ENCODE measurements around the gene KCNA10.

DNA sequence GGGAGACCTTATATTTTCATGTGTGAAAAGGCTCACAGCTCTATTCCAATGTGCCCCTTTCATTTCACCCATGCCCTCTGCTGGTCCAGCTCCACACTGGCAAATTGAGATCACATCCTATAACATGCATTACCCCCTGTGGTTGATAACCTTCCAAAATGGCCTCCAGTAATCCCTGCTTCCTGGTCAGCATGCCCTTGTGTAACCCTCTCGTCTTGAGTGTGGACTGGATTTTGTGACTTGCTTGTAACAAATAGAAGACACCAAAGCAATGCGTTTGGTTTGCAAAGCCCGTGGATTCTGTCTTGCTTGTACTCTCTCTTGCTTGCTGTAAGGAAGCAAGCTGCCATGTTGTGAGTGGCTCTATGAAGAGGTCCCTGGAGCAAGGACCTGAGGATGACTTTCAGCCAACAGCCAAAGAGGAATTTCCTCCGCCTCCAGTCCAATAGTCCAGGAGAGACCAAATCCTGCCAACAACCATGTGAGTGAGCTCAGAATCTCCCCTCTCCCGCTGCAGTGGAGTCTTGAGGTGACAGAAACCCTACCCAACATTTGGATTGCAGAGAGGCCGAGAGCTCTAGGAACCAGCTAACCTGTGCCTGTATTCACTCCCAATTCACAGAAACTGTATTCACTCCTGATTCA lies 17.4 kb downstream of the KCNA10 start:
- TF ChIP-seq, protein P1, sequence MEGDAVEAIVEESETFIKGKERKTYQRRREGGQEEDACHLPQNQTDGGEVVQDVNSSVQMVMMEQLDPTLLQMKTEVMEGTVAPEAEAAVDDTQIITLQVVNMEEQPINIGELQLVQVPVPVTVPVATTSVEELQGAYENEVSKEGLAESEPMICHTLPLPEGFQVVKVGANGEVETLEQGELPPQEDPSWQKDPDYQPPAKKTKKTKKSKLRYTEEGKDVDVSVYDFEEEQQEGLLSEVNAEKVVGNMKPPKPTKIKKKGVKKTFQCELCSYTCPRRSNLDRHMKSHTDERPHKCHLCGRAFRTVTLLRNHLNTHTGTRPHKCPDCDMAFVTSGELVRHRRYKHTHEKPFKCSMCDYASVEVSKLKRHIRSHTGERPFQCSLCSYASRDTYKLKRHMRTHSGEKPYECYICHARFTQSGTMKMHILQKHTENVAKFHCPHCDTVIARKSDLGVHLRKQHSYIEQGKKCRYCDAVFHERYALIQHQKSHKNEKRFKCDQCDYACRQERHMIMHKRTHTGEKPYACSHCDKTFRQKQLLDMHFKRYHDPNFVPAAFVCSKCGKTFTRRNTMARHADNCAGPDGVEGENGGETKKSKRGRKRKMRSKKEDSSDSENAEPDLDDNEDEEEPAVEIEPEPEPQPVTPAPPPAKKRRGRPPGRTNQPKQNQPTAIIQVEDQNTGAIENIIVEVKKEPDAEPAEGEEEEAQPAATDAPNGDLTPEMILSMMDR (IDR thresholded peaks at IDR 0.05; ENCODE audit: low read depth, low read length, poor library complexity, severe bottlenecking): no peak
- TF ChIP-seq EZH2phosphoT487 (IDR thresholded peaks at IDR 0.05; ENCODE audit: borderline replicate concordance, low read length): no peak

Measured in DOHH2 (cell line).